ENCODE results near the gene GRIK1.
A peak's percentile ranks its signal among the peaks of the same experiment; 100 is the strongest.

GRIK1 gene

DNA sequence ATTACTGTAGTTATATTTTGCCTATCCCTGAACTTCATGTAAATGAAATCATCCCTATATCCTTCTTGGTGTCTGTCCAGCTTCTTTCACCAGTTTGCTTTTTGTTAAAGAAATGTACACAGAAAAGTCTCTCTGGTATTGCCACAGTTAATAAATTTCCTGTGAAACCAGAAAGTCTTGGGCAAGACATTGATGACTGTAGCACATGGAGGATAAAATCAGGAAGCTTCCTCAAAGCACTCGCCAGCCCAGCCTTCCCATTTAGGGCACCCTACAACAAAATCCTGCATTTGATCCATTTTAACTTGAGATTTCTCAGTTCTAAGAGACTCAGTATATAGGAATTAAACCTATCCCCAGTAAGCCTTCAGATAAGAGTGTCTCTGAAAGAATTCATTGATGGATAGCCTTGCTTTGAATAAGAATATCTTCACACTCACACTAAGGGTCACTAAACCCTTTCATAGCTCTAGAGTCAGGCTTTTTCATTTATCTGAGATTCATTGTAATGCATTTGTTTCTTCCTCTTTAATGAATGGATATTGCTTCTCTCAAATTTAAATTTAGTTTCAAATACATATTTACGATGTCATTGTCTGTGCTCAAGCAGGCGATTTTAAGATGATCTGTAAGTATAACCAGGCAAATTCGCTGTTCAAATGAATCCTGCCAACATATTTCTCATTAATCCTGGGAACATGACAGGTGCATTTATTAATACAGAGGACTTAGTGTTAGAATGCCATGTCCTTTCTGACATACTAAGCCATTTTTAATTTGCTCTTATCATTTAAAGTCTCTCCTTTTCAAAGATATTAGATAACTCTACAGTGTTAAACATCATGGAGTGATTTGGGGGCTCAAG is 153.1 kb downstream of the GRIK1 start:
- DNase-seq (ENCODE audit: low spot score): no peak

DNA sequence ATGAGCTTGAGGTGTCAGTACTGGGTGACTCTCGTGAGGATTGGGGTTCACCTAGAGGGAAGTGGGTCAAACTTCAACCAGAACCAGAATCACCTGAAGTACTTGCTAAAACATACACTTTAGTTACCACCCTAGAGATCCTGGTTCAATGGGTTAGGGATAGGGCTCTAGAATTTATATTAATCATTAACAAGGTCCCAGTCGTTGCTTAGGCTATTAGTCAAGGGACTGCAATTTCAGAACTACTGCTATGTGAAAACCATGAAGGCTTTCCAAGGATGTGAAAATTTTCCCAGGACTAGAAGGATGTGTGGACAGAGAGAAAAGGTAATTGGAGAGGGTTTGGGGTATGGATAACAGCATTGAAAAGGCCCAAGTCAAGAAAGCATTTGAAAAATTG is 162.6 kb downstream of the GRIK1 start:
- DNase-seq (ENCODE audit: low spot score): no peak

DNA sequence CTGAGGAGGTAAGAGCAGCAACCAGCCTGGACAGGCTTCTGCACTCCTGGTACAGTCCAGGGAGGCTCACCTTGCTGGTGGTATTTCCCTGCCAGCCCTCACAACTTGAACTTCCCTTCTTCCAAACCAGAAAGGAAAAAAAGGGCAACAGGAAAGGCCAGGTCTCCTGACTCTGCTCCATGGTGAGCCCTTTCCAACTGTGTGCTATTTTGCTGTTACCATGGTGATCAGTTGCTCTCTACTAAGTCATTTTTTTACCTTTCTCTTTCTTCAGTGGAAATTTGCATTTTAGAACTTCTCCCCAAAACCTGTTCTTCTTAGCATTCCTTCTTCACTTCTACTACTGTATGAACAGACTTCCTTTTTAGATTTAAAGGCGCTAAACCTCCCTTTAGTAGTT is 164.3 kb downstream of the GRIK1 start:
- no peak for DNase-seq (ENCODE audit: low spot score)

DNA sequence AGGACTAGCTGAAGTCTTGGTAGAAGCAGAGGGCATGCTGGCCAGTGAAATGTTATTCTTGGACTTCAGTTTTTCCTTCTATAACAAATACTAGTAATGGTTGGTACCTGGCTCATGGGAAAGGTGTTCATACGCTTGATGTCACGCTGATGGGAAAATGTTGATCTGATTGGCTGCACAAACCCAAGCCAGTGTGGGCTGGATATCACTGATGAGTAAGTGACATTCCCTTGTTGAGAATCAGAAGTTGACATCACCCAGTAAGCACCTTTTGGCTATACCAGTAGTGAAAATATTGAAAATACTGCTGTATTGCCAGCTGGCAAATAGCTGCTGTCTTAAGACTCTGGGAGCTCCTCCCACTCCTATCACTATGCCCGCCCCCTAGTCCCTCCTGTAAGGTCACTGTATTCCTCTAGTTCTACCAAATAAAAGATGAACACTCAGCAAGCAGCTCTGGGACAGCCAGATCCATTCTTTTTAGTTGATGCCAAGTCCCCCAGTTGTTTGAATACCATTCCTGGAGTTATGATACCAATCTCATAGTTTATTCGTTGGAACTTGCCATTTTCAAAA is 168.2 kb downstream of the GRIK1 start:
- DNase-seq (ENCODE audit: low spot score): no peak

DNA sequence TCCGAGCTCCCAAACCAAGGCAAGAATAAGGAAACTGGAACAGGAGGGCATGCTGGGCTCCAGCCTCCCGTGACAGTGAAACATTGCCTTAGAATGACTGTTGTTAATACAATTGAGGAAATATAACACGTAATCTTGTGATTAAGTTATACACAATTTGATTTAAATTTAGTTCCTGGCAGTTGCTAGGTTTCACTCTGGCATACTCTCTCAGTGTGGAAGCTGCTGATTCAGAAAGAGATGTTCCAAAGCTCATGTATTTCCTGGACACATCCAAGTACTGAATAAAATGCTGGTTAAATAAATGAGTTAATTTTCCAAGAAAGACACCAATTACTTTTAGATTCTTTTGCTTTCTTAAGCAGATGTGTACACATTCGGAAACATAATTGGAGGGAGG is 176.1 kb downstream of the GRIK1 start:
- DNase-seq (ENCODE audit: low spot score): no peak

DNA sequence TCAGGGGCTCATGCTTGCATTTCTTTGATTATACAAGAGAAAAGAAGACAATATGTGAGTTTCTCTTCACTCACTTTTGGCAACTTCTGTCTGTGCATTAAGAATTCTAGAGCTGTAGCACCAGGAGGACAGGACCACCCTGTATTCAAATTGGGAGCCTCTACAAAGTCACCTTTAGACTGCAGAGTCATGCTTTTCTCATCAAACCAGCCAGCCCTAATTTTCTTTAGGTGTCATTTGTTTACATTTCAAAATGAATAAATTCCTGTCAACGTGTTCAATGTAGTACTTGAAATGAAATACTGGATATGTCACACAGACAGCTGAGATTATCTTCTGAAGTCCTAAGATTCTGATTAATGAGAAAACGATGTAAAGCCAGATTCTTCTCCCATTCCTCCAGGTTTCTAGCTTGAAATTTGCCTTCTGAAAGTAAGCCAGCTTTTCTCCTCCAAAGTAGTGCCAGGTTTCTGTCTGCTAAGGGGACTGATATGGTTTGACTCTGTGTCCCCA is 177.2 kb downstream of the GRIK1 start:
- no peak for DNase-seq (ENCODE audit: low spot score)

DNA sequence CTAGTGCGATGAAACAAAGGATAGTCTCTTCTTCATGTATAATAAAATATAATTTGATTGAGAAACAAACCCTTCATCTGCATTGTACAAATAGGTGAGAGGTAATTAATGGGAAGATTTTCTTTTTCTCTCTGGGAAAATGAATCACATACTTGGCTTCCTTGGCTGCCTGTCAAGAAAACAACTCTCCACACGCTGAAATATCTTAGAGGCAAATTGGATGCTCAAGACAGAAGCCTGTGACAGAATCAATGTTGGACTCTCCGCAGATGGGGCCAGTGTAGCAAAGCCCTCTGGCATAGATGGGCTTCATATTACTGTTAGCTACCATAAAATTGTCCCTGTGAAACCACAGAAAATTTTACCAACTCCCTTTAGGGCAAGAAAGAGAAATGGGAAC is 186.6 kb downstream of the GRIK1 start:
- DNase-seq (ENCODE audit: low spot score): no peak

DNA sequence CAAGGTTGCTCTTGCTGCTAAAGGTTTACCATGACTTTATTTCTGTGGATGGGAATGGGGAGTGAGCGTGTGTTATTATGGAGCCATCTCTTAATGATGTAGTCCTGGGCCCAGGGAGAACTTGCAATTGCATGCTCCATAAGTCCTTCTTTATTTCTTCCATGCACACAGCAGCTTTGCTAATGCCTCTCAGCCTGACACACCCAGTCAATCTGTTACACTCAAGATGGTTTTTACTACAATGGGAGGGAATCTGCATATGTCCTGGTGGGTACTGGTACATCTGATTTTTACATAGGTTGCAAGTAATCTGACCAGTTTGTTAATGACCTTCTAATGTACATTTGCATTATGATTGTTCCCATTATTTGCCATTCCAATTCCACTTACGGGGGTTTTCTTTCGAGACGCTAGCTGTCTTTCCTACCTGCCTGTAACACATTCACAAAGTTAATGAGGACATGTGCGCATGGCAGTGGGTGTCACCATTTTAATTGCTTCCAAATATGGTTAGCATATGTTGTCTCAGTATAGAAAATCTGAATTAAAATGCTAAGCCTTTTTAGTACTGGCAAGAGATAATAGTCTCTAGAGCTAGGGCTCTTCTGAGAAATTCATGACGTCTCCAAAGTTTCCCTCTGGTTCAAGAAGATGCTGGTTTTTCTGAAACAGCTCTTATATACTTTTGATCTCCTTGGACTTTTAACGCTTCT is 188.2 kb downstream of the GRIK1 start:
- no peak for DNase-seq (ENCODE audit: low spot score)

DNA sequence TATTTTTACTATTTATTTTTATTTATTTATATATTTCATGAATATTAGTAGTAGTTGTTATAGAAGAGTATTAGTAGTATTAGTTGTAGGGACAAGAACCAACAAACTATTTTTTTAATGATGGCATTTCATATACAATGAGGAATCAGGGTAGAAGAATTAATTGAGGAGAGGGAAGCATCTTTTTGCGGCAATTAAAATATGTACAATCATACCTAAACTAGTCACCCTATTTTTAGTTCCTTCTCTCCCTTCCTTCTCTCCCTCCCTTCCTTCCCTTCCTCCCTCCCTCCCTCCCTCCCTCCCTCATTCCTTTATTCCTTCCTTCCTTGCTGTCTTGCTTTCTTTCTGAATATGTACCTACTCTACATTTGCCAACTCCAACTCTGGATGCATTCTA is 189.8 kb downstream of the GRIK1 start:
- no peak for DNase-seq (ENCODE audit: low spot score)

DNA sequence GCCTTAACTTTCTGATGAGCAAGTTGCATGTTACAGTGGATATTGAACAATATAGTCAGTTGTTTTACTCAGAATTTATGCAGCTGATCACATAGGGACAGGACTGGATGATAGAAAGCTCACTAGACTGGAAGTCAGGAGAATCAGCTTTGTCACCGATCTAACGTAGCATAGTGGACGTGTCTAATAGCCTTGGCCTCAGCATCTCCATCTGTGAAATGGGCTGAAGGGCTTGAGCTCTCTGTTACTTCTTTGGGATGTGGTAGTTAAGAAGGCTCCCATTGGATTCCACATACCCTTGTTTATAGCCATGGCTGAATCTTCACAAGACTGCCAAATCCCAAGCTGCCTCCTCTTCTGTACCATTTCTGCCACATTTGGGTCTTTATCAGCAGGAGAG is 190.6 kb downstream of the GRIK1 start:
- DNase-seq (ENCODE audit: low spot score): no peak

DNA sequence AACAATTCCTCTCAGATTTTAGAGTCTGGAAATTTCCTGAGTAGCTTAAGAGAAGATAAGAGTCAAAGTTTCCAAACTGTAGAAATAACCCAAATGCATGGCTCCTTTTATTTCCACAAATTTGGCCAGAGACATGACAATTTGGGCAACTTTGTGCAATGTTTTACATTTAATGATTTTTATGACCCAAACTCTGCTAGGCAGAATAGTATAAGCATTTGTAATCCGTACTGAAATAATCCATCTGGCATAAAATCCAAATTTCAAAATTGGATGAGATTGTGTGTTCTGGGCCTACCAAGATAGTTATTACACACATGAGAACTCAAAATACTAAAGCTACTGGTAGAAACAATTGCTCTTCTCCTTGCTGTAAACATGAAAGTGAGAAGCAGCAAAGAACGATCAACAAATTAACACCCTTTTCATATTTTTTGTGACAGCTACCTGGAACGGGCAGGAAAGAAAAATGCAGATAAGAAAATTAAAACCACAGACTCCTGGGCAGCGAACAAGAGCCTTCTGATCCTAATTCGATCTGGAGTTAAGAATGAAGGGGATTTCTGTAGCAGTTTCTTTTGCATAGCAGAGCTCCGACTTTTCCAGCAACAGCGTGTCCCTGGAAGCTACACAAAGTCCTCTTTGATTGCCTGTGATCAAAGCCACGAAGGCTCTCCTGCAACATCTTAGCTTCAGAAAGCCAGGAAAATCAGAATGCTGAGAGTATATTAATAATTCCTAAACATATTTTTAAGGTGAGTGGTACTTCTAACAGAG is 191.2 kb downstream of the GRIK1 start:
- DNase-seq (ENCODE audit: low spot score): peak; percentile 59

DNA sequence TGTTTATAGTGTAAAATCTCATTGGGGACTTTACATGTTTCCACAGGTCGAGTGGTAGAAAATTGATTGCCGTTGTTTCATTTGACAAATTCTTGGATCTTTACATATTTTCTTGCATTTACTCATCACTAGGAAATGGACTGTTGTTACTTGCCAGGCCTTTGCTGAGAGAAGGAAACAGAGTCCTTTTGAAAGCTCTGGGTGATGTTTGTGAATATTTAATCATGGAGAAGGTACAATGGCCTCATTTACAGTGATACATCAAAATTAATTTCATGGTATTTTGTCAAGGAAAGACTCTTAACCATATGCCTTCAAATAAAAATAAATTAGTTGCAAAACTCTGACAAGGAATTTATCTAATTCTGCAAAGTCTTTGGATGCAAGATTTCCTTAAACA is 198.0 kb downstream of the GRIK1 start:
- DNase-seq (ENCODE audit: low spot score): peak; percentile 27

DNA sequence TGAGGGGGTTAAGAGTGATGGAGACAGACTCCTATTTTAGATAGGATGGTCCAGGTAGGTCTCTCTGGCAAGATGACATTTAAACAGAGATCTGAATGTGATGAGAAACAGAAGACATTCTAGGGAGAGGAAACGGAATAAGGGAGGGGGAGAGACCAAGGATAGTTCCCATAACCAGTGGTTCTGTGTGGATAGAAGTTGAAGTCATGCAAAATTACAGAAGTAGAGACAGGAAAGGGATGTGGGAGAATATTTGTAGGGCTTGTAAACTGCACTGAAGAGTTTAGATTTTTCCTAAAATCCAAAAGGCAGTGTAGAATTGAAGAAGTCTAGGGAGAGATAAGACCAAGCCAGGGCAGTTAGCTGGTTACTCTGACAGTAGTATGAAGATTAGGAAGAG is 200.6 kb downstream of the GRIK1 start:
- no peak for DNase-seq (ENCODE audit: low spot score)

DNA sequence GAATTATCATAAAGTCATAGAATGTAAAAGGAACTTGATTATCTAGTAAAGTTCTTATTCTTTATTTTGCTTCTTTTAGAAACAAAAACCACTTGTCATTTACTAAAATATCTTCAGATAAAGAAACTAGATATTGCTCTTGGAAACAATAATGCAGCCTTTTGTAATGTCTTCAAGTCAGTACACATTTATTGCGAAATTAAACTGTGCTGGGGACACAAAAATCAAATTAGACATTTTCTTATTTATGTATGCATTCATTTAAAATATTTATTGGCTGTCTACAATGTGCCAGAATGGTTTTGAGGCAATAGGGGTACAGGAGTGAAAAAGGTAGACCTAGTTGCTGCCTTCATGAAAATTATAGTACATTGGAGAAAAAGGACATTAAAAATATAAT is 201.1 kb downstream of the GRIK1 start:
- DNase-seq (ENCODE audit: low spot score): no peak

DNA sequence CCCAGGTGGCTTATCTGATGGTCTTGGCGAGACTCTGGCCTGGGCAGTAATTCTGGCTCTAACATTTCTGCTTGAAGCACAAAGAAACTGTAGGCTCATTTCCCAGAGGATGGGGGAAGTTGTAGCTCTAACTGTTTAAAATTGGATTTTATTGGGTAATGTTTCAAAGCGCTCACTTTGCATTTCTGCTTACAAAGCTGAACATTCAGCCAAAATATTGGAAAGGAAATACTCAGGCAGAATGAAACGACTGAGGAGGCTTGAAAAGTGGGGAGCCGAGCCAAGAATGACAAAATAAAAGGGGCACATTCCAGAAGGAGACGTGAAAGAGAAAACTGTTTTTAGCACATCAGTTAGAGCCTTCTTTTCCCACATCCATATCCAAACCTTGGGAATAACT is 202.6 kb downstream of the GRIK1 start:
- DNase-seq (ENCODE audit: low spot score): peak; percentile 38

DNA sequence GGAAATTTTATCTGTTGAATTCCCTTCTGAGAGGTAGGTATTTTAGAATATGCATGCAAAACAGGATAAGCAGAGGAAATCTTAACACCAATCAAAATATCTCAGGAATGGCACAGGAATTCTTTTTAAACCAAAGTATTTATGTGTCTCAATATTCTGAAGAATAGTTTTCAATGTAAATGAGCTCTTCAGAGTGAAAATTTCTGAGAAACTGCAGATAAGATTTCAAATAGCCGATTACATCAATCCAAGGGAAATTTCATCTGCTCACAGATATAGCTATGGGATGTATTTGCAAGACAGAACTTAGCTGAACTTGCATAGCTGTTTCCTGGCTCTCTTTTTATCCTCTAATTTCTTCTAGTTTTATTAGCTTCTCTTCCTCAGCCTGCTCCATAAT is 209.5 kb downstream of the GRIK1 start:
- no peak for DNase-seq (ENCODE audit: low spot score)

DNA sequence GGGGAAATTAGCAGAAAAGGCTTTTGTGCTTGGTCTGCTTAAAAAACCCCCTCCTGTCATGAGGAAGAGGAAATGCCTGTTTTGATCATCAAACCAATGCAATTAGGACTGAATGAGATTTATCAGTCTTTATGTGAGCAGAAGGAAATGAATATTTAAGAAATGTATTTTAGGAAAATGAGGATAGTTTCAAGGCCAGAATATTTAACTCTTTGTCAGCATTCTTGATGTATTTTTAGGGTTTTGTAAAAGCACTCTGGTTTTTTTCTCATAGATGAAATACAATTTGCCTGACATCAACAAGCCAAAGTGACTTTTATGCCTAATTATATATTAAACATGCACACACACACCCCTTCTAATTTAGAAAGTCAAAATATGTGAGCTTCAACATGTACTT is 213.8 kb downstream of the GRIK1 start:
- DNase-seq (ENCODE audit: low spot score): no peak

DNA sequence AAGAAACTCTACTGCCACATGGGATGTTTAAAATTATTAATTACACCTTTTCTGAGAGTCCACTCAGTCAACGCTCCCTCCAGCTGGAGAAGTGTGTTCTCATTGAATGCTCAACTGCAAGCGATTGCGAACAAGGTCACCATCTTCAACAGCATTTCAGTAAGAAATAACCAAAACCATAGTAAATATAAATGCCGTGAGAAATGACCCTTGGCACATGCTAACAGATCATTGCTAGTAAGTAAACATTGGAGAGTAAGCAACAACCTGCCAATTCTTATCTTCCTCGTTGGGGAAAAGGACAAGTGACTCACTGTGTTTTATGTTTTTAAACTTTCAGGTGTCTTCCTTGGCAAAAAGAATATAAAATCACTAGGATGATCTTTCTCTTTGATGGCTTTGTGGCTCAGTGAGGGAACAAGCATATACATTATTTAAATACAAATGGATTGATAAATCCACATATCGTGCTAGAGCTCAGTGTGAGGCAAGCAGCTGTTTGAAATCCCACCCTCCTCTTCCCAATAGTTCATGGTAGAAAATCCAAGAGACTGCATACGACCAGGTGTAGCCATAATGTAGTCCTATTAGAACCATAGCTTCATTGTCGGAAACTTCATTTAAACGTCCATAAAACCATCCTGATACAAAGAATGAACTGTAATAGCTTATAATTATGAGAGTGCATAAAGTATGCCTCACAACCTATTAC is 214.6 kb downstream of the GRIK1 start:
- DNase-seq (ENCODE audit: low spot score): no peak

DNA sequence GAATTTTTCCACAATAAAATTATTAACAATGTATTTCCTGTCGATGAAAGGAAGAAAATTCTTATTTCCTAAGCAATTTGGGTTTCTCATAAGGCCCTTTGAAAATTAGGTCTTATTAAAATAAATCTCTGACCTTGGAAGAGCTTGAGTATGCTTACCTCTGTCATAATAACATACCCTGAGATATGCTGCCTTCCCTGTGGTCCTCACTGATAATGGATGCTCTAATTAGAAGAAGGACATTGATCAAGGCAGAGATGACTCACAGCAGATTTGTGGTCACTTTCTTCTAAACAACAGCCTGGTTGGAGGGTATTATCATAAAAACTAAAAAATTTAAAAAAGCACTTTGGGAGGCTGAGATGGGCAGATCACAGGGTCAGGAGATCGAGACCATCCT is 217.8 kb downstream of the GRIK1 start:
- no peak for DNase-seq (ENCODE audit: low spot score)

DNA sequence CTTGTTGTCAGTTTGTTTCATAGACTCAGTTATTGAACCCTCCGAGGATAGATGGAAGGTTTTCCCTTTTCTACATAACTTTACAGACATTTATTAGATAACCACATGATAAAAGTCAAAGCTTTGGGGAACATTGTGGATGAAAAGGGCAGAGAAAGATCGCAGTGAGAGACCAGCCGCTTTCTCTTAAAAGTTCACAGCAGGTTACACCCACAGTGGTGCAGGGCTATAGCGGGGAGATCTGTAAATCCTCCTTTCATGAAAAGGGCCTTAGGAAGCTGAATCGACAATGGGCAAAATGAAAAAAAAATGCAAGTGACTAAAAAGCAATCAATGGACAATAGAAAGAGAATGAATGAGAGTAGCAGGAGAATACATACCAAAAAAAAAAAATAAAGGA is 218.6 kb downstream of the GRIK1 start:
- DNase-seq (ENCODE audit: low spot score): no peak

DNA sequence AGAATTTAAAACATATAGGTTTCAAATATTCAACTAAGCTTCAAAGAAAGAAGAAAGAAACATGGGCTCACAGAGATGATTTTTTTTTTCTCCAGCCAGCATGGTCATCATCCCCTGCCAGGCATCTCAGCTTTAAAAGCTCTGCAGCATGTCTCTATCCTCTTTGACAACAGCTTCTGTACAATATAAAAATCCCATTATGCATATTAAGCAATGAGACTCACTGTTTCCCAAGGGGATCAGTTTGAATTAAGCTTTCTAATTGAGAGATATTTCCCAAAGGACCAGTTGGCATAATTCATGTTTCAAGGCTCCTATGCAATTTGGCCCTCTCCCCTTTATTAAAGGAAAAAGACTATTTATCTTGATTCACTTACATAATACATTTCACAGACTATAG is 220.3 kb downstream of the GRIK1 start:
- DNase-seq (ENCODE audit: low spot score): no peak
